Omental fat pad (tissue), 4 donors: Measurements from ENCODE around the gene PDE11A. TPM values are rescaled to one million over a fixed set of nuclear protein-coding genes. Genes with fewer than 3 reads are reported as not detected.

Source experiments
- ATAC-seq: fragments of 150-250 bp; one replicate; pipeline ENCODE4 v1.9.1; 2016; ENCODE audit warnings: mild to moderate bottlenecking, moderate library complexity; ENCODE audit not compliant: low FRiP score
- DNase-seq: peaks from one replicate; pipeline ENCODE4 v3.0.0-alpha.2; 2019; ENCODE audit warnings: low spot score
- total RNA-seq, 4 donors: library from RNA; depleted of rRNA; stranded (reverse); fragments of >200 nt; gene quantifications; one replicate each; pipeline ENCODE4 v1.1.0, GENCODE V29; 2016
- TF ChIP-seq, protein P1 (sequence below), 3 donors: fragments of 450-650 bp; IDR thresholded peaks; one replicate each; pipeline ENCODE4 v1.5.1; 2016 to 2017; ENCODE audit warnings: antibody characterized with exemption in 3 of 3, mild to moderate bottlenecking in 3 of 3, moderate library complexity in 2 of 3

Gene PDE11A
- total RNA-seq, 4 donors from 2014 or later: 0.16 to 0.65 TPM; not detected in 2

DNA sequence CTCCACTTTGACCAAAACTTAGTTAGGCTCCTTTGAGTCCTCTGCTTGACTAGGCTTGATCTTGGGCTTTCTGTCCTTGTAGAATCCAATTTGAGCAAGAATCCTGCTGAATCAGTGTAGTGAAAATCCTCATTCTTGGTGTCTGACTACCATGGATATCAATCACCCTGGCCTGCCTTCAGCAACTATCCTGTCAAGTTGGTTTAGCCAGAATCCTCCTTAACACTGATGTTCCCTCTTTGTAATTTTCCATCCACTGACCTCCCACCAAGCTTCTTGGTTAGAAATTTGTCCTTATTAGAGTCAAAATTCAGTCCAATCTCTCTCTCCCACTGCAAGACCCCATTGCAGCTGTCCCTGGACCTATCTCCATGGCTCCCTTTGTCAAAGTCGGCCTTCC is 39.2 kb upstream of the PDE11A start:
- DNase-seq (no peak), ATAC-seq (no peak)
- TF ChIP-seq, protein P1, sequence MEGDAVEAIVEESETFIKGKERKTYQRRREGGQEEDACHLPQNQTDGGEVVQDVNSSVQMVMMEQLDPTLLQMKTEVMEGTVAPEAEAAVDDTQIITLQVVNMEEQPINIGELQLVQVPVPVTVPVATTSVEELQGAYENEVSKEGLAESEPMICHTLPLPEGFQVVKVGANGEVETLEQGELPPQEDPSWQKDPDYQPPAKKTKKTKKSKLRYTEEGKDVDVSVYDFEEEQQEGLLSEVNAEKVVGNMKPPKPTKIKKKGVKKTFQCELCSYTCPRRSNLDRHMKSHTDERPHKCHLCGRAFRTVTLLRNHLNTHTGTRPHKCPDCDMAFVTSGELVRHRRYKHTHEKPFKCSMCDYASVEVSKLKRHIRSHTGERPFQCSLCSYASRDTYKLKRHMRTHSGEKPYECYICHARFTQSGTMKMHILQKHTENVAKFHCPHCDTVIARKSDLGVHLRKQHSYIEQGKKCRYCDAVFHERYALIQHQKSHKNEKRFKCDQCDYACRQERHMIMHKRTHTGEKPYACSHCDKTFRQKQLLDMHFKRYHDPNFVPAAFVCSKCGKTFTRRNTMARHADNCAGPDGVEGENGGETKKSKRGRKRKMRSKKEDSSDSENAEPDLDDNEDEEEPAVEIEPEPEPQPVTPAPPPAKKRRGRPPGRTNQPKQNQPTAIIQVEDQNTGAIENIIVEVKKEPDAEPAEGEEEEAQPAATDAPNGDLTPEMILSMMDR (IDR thresholded peaks at IDR 0.05): no peak

DNA sequence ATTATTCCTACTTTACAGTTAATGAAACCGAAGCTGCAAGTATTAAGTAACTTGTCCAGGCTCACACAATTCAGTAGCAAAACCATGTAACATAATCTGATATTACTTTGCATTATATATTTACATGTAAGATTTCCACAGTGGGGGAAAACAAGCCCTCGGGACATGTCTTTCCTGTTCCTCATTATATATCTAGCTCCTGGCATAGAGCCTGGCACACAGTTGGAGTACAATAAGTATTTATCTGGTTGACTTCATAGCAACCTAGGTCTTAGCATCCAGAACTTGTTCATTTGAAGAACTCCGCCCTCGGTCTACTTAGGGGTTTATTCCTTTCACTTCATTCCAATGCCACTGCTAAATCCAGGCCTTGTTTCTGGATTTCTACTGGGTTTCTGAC is 38.1 kb upstream of the PDE11A start:
- no peak for ATAC-seq
- DNase-seq: no peak
- TF ChIP-seq, protein P1 (IDR thresholded peaks at IDR 0.05): no peak

DNA sequence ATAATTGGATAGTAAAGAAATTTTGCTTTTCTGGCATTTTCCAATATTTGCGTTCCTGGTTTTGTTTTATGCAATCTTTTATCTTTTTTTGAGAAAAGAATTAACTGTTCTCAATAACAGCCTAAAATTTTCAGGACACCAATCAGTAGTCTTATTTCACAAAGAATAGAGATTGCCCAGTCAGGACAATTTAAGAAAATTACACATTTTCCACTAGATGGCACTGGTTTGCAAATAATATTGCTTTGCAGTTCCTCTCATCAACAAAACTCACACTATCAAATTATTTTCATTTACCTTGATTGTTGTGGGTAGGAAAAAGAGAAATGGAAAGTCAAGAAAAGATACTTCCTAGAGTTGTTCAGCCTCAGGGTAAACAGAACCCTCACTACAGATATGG is 37.2 kb upstream of the PDE11A start:
- DNase-seq: no peak
- TF ChIP-seq, protein P1 (IDR thresholded peaks at IDR 0.05): no peak
- ATAC-seq: no peak

DNA sequence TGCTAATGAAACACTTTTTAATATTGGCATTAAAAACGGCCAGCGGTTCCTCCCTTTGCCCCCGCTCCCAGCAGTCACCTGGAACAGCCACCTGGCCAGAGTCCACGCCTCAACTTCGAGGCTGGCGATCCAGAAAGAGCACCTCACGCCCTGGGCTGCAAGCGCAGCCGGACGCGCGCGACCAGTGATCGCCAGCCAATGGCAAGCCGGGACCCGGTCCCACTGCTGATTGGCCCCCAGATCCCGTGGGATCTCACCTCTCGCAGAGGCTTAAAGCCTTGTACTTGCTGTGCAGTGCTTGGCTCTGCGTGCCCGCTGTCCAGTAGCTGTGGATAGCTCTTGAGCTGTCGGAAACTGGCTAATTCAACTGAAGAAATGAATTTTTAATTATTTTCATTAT is 35.6 kb upstream of the PDE11A start:
- ATAC-seq (no peak), DNase-seq (no peak)
- TF ChIP-seq, protein P1 (IDR thresholded peaks at IDR 0.05): no peak

DNA sequence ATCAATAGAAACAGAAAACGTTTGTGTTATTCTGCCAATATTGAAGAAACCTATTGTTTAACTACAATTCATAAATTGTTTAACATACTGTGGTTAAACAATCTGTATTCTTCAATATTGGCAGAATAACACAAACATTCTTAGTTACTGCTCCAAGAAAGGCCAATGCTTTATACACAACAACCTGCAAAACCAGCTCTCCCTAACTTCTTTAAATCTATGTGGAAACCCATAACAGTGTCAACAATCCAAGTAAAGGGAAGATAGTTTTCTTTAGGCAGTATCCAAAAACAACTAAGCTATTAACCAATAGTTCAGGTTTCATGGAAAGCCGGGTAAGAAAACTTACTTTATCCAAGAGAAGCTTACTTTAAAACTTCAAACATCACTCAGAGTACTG is 33.5 kb upstream of the PDE11A start:
- TF ChIP-seq, protein P1 (IDR thresholded peaks at IDR 0.05): no peak
- DNase-seq (no peak), ATAC-seq (no peak)

DNA sequence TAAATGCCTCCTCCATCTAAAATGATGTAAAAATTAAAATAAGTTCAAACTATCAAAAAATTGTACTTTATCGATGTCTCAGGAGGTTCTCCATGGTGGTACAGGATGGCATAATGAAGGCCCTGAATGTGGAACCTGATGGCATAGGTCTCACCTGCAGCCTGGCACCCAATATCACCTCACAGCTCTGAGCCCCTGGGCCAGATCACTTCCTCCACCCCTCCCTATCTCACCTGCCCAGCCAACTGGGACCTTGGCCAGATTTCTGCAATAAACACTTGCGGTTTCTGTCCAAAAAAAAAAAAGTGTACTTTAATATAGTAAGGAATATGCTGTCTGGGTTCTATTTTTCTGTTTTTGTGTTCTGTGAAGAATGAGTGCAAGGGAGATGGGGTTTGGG is 33.0 kb upstream of the PDE11A start:
- ATAC-seq: no peak
- no peak for DNase-seq
- TF ChIP-seq, protein P1 (IDR thresholded peaks at IDR 0.05): no peak

DNA sequence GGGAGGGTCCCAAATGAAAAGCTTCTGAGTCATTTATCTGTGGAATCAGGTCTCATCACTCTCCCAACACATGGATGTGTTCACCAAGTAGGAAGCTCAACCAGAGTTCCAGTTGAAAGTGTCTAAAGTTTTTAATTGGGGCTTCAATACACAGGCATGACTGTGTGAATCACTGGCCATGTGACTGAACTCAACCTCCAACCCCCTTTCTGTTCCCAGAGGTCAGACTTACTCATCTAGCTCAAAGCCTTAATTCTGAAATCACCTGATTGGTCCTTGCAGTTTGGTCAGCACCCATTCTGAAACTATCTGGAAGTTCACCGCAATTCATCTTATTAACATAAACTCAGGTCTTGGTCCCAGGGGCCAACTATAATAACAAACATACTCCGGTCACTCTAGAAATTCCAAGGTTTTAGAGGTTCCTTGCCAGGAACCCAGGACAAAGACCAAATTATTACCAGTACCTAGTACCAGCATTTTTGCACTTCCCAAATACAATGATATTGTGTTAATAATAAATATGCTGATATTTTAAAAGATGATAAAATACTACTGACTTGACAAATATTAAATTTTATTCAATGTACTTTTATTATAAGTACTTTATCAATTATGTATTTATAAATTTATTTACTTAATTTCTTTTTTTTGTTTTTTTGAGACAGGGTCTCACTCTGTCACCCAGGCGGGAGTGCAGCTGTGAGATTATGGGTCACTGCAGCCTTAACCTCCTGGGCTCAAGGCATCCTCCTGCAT is 28.9 kb upstream of the PDE11A start:
- DNase-seq (no peak), ATAC-seq (no peak)
- TF ChIP-seq, protein P1 (IDR thresholded peaks at IDR 0.05): no peak
